Ascending aorta (tissue), 2 donors: ENCODE results near the gene RBMS3. TPM values are rescaled to one million over a fixed set of nuclear protein-coding genes. Genes with fewer than 3 reads are reported as not detected.

ENCODE experiments used
- DNase-seq, 2 donors: peaks; one replicate each; pipeline ENCODE4 v3.0.0-alpha.2; 2019; ENCODE audit warnings: low spot score in 2 of 2
- H3K27ac ChIP-seq, 2 donors: fragments of 200-600 bp; sonication (generic); one replicate each; pipeline ENCODE4 v1.5.1; 2016 to 2017; ENCODE audit warnings: mild to moderate bottlenecking in 1 of 2
- H3K27me3 ChIP-seq: fragments of 200-600 bp; sonication (generic); one replicate; pipeline ENCODE4 v1.5.1; 2017
- H3K36me3 ChIP-seq, 2 donors: fragments of 200-600 bp; sonication (generic); one replicate each; pipeline ENCODE4 v1.5.1; 2016
- H3K4me1 ChIP-seq, 2 donors: fragments of 200-600 bp; sonication (generic); one replicate each; pipeline ENCODE4 v1.5.1; 2016 to 2017; ENCODE audit warnings: mild to moderate bottlenecking in 1 of 2
- H3K4me3 ChIP-seq, 2 donors: fragments of 200-600 bp; sonication (generic); one replicate each; pipeline ENCODE4 v1.5.1; 2016 to 2017; ENCODE audit warnings: mild to moderate bottlenecking in 1 of 2
- H3K9me3 ChIP-seq, 2 donors: fragments of 200-600 bp; sonication (generic); one replicate each; pipeline ENCODE4 v1.5.1; 2016
- intact Hi-C: fragments of 100-400 bp; cut with DNase I; formaldehyde crosslinking; loops from one replicate; pipeline ENCODE4 v1.15.1; 2023
- total RNA-seq: library from RNA; depleted of rRNA; stranded (reverse); fragments of >200 nt; gene quantifications from one replicate; pipeline ENCODE4 v1.1.0, GENCODE V29; 2016
- TF ChIP-seq, protein P1 (sequence below), 3 experiments: fragments of 200-600 bp in 2 of 3; fragments of 450-650 bp in 1 of 3; sonication (generic) in 2 of 3; IDR thresholded peaks; one replicate each; pipeline ENCODE4 v1.5.1; 2016 to 2019; ENCODE audit warnings: antibody characterized with exemption in 3 of 3, mild to moderate bottlenecking in 1 of 3, moderate library complexity in 1 of 3

The RBMS3 gene
- total RNA-seq, 1 donor from 2014 or later, result 65.8 TPM

DNA sequence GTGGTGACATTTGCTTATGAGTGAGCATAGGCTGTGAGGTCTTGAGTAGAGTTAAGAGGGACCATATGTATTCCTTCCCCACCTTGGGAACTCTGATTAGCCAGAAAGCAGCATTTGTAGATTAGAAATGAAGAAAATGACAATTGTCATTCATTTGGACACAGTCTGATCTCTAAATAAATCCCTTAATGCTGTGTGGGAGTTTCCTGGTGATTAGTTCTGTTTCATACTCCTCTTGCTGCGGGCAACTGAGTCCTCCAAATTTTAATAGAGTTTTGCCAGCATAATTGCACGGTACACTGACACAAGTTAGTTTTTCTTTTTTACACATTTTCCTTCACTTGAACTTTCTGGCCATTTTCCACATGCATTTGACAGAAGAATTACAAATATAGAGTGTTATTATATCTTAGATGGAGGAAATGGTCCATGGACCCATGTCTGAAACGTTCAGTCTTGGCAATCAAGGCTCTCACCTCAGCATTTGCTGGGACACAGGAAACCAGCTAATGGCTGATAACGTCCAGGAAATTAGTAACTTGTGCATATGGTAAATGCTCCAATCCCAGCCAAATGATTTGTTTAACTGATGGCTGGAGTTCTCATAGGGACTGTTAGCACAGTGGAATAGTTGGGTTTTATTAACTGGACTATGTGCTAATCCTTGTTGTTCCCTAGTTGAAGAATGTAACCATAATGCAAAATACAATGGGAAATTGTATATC is 321.2 kb downstream of the RBMS3 start:
- Histone ChIP-seq H3K4me3 (no peak overlapping the region), H3K27ac (no peak overlapping the region), H3K4me1 (no peaks in the 10 kb centered on the region), H3K36me3 (no peaks in the 10 kb centered on the region), H3K27me3 (no peaks in the 10 kb centered on the region), H3K9me3 (no peaks in the 10 kb centered on the region)
- TF ChIP-seq, protein P1, sequence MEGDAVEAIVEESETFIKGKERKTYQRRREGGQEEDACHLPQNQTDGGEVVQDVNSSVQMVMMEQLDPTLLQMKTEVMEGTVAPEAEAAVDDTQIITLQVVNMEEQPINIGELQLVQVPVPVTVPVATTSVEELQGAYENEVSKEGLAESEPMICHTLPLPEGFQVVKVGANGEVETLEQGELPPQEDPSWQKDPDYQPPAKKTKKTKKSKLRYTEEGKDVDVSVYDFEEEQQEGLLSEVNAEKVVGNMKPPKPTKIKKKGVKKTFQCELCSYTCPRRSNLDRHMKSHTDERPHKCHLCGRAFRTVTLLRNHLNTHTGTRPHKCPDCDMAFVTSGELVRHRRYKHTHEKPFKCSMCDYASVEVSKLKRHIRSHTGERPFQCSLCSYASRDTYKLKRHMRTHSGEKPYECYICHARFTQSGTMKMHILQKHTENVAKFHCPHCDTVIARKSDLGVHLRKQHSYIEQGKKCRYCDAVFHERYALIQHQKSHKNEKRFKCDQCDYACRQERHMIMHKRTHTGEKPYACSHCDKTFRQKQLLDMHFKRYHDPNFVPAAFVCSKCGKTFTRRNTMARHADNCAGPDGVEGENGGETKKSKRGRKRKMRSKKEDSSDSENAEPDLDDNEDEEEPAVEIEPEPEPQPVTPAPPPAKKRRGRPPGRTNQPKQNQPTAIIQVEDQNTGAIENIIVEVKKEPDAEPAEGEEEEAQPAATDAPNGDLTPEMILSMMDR (IDR thresholded peaks at IDR 0.05), result no peak
- intact Hi-C loops, result no loop called here
- DNase-seq, result no peak

DNA sequence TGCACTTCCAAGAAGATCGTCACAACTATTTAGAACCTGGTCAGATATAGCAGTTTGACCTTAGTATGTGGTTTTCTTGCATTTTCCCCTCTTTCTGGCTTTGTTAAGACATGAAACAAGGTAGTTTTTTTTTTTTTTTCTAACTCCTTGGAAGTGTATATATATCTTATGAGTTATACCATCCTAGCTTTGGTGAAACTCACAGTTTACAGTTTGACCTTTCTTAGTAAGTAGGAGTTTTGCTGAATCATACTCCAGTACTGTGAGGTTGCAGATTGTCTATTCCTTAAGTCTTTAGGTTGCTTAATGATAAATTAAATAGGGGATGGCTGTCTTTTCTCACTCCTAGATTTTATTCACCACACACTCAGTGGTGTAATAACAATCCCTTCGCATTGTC is 325.0 kb downstream of the RBMS3 start:
- no peak for DNase-seq
- Histone ChIP-seq H3K27ac (no peak overlapping the region), H3K9me3 (no peaks in the 10 kb centered on the region), H3K4me1 (peaks cover 0 to 5% of the 10 kb centered on the region in 2 donors), H3K36me3 (no peaks in the 10 kb centered on the region), H3K27me3 (no peaks in the 10 kb centered on the region), H3K4me3 (no peak overlapping the region)
- intact Hi-C loops, result no loop called here
- TF ChIP-seq, protein P1 (IDR thresholded peaks at IDR 0.05), result no peak

GRCh38 chr3:29606416-29606815 is 325.5 kb downstream of the RBMS3 start:
- Histone ChIP-seq H3K36me3 (no peaks in the 10 kb centered on the region), H3K27me3 (no peaks in the 10 kb centered on the region), H3K4me3 (no peak overlapping the region), H3K9me3 (no peaks in the 10 kb centered on the region), H3K4me1 (peaks cover 0 to 9% of the 10 kb centered on the region in 2 donors), H3K27ac (no peak overlapping the region)
- TF ChIP-seq, protein P1 (IDR thresholded peaks at IDR 0.05), result no peak
- DNase-seq, result no peak
- intact Hi-C loops, result no loop called here

DNA sequence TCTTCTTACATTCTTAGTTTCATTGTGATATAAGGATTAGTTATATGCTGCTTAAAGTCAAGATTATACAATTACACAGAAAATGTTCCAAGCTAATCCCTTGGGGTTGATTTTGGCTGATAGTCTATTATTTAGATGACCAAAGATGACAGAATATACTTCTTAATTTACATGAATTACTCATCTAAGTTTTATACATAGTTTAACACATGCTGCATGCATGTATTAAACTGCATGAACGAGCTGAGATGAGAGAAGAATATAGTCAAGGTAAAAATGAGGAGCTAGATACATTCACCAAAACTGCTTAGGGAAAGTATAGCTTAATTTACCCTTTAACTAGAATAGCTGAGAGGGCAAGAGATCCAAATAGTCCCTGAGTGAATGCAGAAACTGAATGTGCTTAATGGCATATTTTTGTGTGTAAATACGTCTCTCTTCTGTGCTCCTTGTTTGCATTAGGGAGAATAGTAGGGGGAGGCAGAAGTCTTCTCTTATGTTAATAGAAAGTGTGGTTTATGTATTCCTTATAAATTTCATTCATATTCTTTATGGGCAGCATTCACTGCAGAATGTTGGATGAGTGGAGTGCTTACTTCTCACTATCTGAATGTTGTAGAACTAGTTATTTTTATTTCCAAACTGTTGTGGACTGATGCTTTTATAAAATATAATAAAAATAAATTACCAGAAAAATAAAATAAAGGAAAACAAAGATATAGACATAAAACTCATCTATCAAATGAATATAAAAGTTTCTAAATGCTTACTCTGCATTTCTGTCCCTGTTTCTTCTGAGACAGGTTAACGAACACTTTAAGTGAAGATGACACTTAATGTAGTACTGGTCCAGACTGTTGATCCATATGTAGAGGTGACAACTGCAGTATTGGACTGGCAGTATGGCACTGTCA is 327.8 kb downstream of the RBMS3 start:
- no peaks in the 10 kb centered on the region for H3K36me3 ChIP-seq
- DNase-seq, result no peak
- H3K9me3 ChIP-seq, result no peaks in the 10 kb centered on the region
- intact Hi-C loops, result no loop called here
- no peak overlapping the region for H3K4me3 ChIP-seq
- TF ChIP-seq, protein P1 (IDR thresholded peaks at IDR 0.05), result no peak
- peaks cover 0 to 9% of the 10 kb centered on the region in 2 donors for H3K4me1 ChIP-seq
- H3K27me3 ChIP-seq, result no peaks in the 10 kb centered on the region
- no peak overlapping the region for H3K27ac ChIP-seq

GRCh38 chr3:29609328-29609811 is 328.5 kb downstream of the RBMS3 start:
- Histone ChIP-seq H3K27ac (no peak overlapping the region), H3K9me3 (no peaks in the 10 kb centered on the region), H3K4me3 (no peak overlapping the region), H3K27me3 (no peaks in the 10 kb centered on the region), H3K4me1 (peaks cover 0 to 9% of the 10 kb centered on the region in 2 donors), H3K36me3 (no peaks in the 10 kb centered on the region)
- no peak for DNase-seq
- intact Hi-C loops, result no loop called here
- TF ChIP-seq, protein P1 (IDR thresholded peaks at IDR 0.05), result no peak
